GM19395 (cell line): Measurements from ENCODE around the gene PPP3R1.

Experiments used
- ATAC-seq: cut with Tn5 transposase; IDR thresholded peaks from one replicate; pipeline ENCODE4 v1.9.1; 2021; ENCODE audit warnings: mild to moderate bottlenecking, moderate library complexity; ENCODE audit not compliant: unreplicated experiment

Gene PPP3R1

GRCh38 chr2:68236103-68236734, 16.1 kb downstream of the PPP3R1 start:
- no peak for ATAC-seq

- no peak for ATAC-seq
Observed at GRCh38 chr2:68235090-68235489, 17.2 kb downstream of the PPP3R1 start.

- no peak for ATAC-seq
Observed at GRCh38 chr2:68234405-68234804, 17.9 kb downstream of the PPP3R1 start.

DNA sequence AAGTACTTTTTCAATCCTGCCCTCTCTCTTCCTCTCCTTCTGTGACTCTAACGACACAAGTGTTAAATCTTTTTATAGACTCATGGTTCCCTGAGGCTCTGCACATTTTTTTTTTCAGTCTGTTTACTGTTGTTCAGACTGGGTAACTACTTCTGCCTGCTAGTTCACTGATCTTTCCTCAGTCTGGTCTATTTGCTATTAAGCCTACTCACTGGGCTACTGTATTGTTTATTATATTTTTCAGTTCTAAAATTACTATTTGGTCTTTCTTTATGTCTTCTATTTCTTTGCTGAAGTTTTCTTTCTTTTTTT, 21.3 kb downstream of the PPP3R1 start:
- ATAC-seq = no peak

DNA sequence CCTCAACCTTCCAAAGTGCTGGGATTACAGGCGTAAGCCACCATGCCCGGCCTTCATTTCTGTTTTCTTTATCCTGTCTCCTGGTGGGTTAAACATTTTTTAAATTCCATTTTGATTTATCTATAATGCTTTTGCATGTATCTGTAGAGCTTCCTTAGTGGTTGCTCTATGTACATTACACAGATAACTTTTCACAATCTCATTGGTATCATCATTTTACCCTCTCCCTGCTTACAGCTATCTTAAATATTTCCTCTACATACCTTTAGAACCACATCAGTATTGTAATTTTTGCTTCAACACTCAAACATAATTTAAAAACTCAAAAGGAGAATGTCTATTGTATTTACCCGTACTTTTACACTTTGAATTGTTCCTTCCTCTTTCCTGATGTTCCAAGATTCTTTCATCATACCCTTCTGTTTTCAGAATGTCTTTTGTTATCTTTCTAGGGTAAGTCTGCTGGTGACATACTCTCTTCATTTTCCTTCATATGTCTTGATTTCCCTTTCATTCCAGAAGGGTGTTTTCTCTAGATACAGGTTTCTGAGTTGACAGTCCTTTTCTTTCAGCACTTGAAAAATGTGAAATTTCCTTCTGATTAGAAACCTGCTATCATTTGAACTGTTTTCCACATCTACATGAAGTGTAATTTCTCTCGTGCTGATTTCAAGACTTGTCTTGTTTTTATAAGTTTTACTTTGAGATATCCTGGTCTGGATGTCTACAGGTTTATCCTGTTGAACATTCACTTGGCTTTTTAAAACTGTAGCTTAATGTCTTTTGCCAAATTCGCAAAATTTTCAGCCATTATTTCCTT, 21.9 kb downstream of the PPP3R1 start:
- ATAC-seq = no peak

DNA sequence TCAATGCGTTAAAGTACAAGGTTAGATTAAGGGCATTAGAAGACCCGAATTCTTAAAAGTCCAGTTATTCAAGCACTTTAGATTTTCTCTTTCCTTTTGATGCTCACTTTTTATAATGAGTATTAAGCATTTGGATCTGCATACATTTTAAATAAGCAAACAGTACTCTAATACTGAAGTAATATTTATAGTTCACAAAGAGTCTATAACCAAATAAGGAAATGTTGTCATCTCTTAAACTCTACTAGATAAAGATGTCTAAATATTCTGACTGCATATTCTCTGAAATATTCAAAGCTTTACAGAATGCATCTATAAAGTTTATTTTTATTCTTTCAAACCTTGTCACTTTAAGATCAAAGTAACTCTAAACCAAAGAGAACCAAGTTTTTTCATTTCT, 25.5 kb downstream of the PPP3R1 start:
- no peak for ATAC-seq

- peak; percentile 70 for ATAC-seq
Observed at GRCh38 chr2:68225119-68225632, 27.2 kb downstream of the PPP3R1 start.

GRCh38 chr2:68223419-68223818, 28.9 kb downstream of the PPP3R1 start:
- no peak for ATAC-seq

DNA sequence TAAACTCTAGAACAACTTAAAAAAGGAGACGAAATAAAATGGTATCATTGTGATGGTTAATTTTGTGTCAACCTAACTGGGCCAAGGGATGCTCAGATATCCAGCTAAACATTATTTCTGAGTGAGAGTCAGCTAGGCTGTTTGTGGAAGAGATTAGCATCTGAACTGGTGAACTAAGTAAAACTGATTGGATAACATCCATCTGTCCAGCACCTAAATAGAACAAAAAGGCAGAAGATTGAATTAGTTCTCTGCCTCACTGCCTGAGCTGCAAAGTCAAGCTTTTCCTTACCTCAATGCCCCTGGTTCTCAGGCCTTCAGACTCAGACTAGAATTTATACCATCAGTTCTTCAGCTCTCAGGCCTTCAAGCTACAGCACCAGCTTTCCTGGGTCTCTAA, 30.0 kb downstream of the PPP3R1 start:
- ATAC-seq = no peak

- ATAC-seq = no peak
Observed at GRCh38 chr2:68218343-68218901, 33.9 kb downstream of the PPP3R1 start.

GRCh38 chr2:68217729-68218128, 34.6 kb downstream of the PPP3R1 start:
- ATAC-seq = no peak

DNA sequence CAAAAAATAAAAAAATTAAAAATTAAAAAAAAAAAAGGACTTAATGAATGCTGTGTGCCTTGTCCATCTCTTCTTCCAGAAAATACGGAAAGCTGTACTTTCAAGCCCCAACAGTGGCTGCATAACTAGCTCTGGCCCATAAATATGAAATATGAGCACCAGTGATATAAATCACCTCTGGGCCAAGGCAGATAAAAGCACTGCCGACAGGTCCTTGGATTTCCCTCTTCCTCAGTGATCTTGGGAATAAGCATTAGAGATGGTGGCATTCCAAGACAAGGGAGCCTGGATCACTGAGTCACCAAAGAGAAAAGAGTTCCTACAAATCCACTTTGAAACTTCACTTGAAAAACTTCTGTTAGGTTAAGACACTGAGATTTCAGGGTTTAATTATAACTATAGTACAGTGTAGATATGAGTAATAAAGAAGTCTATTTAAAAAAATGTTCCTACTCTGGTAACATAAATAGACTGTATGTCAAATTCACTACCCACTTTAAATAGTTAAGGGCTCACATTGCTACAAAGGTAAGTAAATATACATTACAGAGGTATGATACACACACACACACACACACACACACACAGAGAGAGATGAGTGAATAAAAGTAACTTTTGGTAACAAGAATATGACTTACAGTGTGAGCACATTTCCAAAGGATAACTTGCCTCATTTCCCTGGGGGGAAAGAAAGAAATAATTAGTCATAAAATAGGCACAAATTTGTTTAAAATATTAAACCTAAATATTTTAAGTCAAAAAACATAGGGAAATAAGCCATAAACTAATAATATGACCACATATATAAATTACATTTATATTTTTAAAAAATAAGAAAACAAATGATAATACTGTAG, 35.6 kb downstream of the PPP3R1 start:
- ATAC-seq = no peak

DNA sequence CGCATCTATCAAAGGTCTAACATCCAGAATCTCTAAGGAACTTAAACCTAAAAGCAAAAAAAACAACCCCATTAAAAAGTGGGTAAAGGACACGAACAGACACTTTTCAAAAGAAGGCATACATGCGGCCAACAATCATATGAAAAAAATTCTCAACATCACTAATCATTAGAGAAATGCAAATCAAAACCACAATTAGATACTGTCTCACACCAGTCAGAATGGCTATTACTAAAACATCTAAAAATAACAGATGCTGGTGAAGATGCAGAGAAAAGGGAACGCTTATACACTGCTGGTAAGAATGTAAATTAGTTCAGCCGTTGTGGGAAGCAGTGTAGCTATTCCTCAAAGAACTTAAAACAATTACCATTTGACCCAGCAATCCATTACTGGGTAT, 38.0 kb downstream of the PPP3R1 start:
- peak; percentile 75 for ATAC-seq

GRCh38 chr2:68206793-68207192, 45.5 kb downstream of the PPP3R1 start:
- no peak for ATAC-seq

DNA sequence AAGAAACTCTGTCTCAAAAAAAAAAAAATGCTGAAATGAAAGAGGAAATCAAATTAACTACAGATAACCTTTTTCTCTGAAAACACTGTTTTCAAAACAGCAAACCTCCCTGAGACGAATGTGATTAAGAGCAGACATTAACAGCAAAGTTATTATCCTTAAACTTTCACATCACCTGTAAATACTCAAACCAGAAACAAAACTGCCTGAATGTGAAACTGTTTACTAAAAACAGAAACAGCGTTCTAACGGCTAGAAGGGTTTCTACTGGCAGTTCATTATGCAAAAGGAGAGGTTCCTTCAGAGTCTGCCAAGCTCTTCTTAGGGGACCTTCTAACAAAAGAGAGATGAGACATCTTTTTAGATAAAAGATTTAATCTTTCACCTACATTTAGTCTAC, 48.7 kb downstream of the PPP3R1 start:
- ATAC-seq = peak; percentile 95

DNA sequence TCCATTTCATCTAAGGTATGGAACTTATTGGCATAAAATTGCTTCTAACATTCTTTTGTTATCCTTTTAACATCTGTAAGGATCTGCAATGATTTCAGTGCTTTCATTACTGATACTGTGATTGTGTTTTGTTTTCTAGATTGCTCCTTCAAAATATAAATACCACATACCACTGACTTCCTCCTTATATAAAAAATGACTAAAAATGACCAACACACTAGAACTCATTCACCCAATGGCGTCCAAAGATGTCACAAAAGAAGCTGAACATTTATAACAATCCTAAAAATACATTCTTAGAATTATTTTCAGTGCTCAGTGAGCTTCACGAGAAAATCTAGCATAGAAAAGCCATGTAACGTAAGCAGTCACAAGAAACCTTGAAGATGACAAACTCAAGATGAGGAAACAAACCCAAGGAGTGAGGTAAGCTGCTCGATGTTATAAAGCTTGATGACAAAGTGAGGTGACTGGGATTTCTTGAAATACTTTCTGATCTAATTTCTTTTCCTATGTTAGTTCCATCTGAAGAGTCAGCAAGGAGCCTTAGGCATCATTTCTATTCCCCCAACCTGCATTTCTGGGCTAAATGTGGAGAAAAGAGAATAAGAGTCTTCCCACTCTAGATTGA, 52.1 kb downstream of the PPP3R1 start:
- ATAC-seq = no peak

- no peak for ATAC-seq
Observed at GRCh38 chr2:68196120-68196716, 56.1 kb downstream of the PPP3R1 start.

GRCh38 chr2:68195096-68195495, 57.2 kb downstream of the PPP3R1 start:
- ATAC-seq = no peak

- ATAC-seq = no peak
Observed at GRCh38 chr2:68193787-68194372, 58.5 kb downstream of the PPP3R1 start.

GRCh38 chr2:68193144-68193543, 59.2 kb downstream of the PPP3R1 start:
- no peak for ATAC-seq
